Measurements from ENCODE around the gene PTPRT. TPM values are rescaled to one million over a fixed set of nuclear protein-coding genes. Genes with fewer than 3 reads are reported as not detected.
A peak's percentile ranks its signal among the peaks of the same experiment; 100 is the strongest.

PTPRT gene
- polyA plus RNA-seq, 3 donors: not detected

- no peaks in the 10 kb centered on the region for H3K27me3 ChIP-seq (ENCODE audit: control insufficient read depth in 2 of 2, insufficient read depth in 2 of 2, low read length in 2 of 2)
- no peak overlapping the region for H3K4me3 ChIP-seq (replicated peaks in 1 of 3; ENCODE audit: low read depth in 2 of 3, low read length in 3 of 3)
- no peak for DNase-seq
- H3K36me3 ChIP-seq (replicated peaks in 1 of 2; ENCODE audit: control insufficient read depth in 1 of 2, insufficient read depth in 2 of 2, low read length in 2 of 2): no peaks in the 10 kb centered on the region
- H3K9me3 ChIP-seq (replicated peaks in 1 of 2; ENCODE audit: control insufficient read depth in 1 of 2, insufficient read depth in 1 of 2, low read length in 2 of 2): no peaks in the 10 kb centered on the region
- no peaks in the 10 kb centered on the region for H3K4me1 ChIP-seq (ENCODE audit: control insufficient read depth in 1 of 2, insufficient read depth in 2 of 2, low read length in 2 of 2)
- no peaks in the 10 kb centered on the region for H3K79me2 ChIP-seq (ENCODE audit: insufficient read depth, low read length)
- intact Hi-C loops (cut with micrococcal nuclease): no loop called here
- peaks cover 0 to 4% (median 1%) of the 10 kb centered on the region in 3 donors for H3K27me3 Mint-ChIP-seq (ENCODE audit: low read depth in 3 of 3)
- H3K4me3 Mint-ChIP-seq: no peak overlapping the region
- H3K9me3 Mint-ChIP-seq: peaks cover 0 to 7% (median 2%) of the 10 kb centered on the region in 7 donors
- H3K27ac Mint-ChIP-seq: no peak overlapping the region
- no peaks in the 10 kb centered on the region for H3K4me1 Mint-ChIP-seq
- no peak for TF ChIP-seq CTCF (IDR thresholded peaks at IDR 0.05)
- no peak overlapping the region for H3K27ac ChIP-seq (ENCODE audit: low read depth in 1 of 2, low read length in 2 of 2)
- H4K20me1 ChIP-seq (ENCODE audit: insufficient read depth, low read length): no peaks in the 10 kb centered on the region
- 50% methylated on average over 1 of the region's 4 CpGs for WGBS (ENCODE audit: insufficient coverage)
- no peak overlapping the region for H3K4me2 ChIP-seq (replicated peaks; ENCODE audit: extremely low read depth, low read length, poor library complexity, severe bottlenecking)
- no peak overlapping the region for H2AFZ ChIP-seq (ENCODE audit: insufficient read depth, low read depth, low read length, poor library complexity, severe bottlenecking)
- no peaks in the 10 kb centered on the region for H3K36me3 Mint-ChIP-seq
- H3K9ac ChIP-seq (ENCODE audit: insufficient read depth, low read length, poor library complexity, severe bottlenecking): no peak overlapping the region
Observed at GRCh38 chr20:43016257-43016656, 173.4 kb downstream of the PTPRT start.

GRCh38 chr20:43015566-43015965 lies 174.1 kb downstream of the PTPRT start:
- no peaks in the 10 kb centered on the region for H3K36me3 ChIP-seq (replicated peaks in 1 of 2; ENCODE audit: control insufficient read depth in 1 of 2, insufficient read depth in 2 of 2, low read length in 2 of 2)
- H3K27me3 Mint-ChIP-seq (ENCODE audit: low read depth in 3 of 3): peaks cover 0 to 4% (median 0%) of the 10 kb centered on the region in 3 donors
- H3K27ac ChIP-seq (ENCODE audit: low read depth in 1 of 2, low read length in 2 of 2): no peak overlapping the region
- no peak overlapping the region for H2AFZ ChIP-seq (ENCODE audit: insufficient read depth, low read depth, low read length, poor library complexity, severe bottlenecking)
- no peak overlapping the region for H3K4me3 Mint-ChIP-seq
- TF ChIP-seq CTCF (IDR thresholded peaks at IDR 0.05): no peak
- peak overlapping the region in 1 of 7 donors; percentile 5 for H3K27ac Mint-ChIP-seq
- no peak overlapping the region for H3K4me2 ChIP-seq (replicated peaks; ENCODE audit: extremely low read depth, low read length, poor library complexity, severe bottlenecking)
- no peaks in the 10 kb centered on the region for H3K27me3 ChIP-seq (ENCODE audit: control insufficient read depth in 2 of 2, insufficient read depth in 2 of 2, low read length in 2 of 2)
- H3K4me3 ChIP-seq (replicated peaks in 1 of 3; ENCODE audit: low read depth in 2 of 3, low read length in 3 of 3): no peak overlapping the region
- no peaks in the 10 kb centered on the region for H3K4me1 ChIP-seq (ENCODE audit: control insufficient read depth in 1 of 2, insufficient read depth in 2 of 2, low read length in 2 of 2)
- no CpG with 5 or more reads among the region's 1 CpG for whole genome bisulfite sequencing (ENCODE audit: insufficient coverage)
- peaks cover 0 to 10% (median 2%) of the 10 kb centered on the region in 7 donors for H3K9me3 Mint-ChIP-seq
- H3K9me3 ChIP-seq (replicated peaks in 1 of 2; ENCODE audit: control insufficient read depth in 1 of 2, insufficient read depth in 1 of 2, low read length in 2 of 2): peaks cover 0 to 5% of the 10 kb centered on the region in 2 donors
- no peaks in the 10 kb centered on the region for H3K4me1 Mint-ChIP-seq
- intact Hi-C loops (cut with micrococcal nuclease): no loop called here
- no peaks in the 10 kb centered on the region for H4K20me1 ChIP-seq (ENCODE audit: insufficient read depth, low read length)
- no peaks in the 10 kb centered on the region for H3K79me2 ChIP-seq (ENCODE audit: insufficient read depth, low read length)
- no peak for DNase-seq
- H3K9ac ChIP-seq (ENCODE audit: insufficient read depth, low read length, poor library complexity, severe bottlenecking): no peak overlapping the region
- H3K36me3 Mint-ChIP-seq: no peaks in the 10 kb centered on the region

Measured in CD14-positive monocyte (primary cell).